Stimulated activated CD8-positive, alpha-beta memory T cell treated with anti-CD3 and anti-CD28 coated beads, Interleukin-4, amount 100 ng/mL, for 24 hours (primary cell): ENCODE results near the gene KRT1.
"Not testable (repeated sequence)": the region's sequence is repeated elsewhere in the genome, so short reads cannot be mapped to it uniquely, and the experiment has no call there.

Source experiments
- DNase-seq: peaks from one replicate; pipeline ENCODE4 v3.0.0-alpha.2; 2020; ENCODE audit warnings: low read depth

KRT1 gene

DNA sequence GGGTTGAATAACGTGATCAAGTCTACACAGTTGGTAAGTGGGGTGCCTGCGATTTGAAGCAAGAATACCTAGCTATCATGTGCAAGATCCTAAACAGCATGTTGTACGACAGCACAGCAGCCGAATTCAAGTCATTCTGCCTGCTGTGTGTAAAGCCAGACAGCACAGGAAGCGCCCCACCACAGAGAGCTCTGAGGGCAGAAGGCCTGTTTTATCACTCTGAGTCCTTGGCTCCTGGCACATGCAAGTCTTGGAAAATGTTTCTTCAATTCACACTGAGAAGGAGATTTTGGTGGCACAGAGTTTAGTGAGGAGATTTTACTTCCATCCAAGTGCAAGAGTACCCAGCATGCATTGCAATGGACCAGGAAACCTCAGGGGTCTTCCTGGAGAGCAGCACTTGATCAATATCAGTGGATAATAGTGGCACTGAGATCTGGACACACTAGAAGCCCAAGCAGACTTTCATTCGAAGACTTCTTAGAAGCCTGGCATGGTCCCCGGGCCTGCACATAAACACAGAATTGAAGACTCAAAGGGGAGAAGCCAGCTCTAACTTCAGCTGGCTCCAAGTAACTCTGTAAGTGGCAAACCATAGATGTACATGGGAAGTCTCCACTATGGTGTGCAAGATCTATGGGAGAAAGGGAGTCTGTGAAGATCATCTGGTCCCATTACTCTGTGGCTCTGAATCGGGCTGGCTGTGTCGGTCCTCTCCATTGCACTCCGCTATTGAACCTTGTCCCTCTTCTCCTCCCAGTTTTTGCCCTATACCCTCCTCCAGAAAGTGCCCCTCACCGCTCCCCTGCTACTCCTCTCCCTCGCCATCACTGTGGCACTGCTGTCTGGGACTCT, 1.5 kb upstream of the KRT1 start:
- no peak for DNase-seq

DNA sequence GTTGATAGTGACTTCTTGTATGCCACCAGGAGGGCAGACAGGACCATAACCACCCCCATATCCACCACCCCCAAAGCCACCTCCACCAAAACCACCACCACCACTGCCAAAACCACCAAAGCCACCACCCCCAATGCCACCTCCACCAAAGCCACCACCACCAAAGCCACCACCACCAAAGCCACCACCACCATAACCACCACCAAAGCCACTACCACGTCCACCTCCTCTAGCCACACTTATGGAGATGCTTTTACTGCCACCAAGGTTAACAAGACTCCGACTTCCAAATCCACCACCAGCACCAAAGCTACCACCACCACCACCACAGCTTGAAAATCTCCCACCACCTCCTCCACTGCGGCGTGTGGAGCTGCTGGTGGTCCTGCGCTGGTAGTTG, 332 bp downstream of the KRT1 start:
- DNase-seq = no peak

DNA sequence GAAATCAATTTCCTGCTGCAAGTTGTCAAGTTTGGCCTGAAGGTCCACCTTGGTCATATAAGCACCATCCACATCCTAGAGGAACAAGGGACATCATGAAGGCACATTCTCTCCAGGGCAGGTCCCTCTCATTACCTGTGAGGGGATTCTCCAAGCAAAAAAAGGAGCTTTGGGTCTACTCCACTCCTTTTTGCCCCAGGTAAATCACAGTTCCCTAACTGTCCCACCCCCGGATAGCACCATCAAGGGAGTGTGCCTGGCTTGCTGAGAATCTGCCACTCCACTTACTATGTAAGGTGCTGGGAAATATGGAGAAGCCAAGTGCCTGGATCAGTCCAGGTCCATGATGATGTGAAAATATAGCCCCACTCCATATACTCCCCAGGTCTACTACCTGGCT, 2.5 kb downstream of the KRT1 start:
- DNase-seq = no peak

DNA sequence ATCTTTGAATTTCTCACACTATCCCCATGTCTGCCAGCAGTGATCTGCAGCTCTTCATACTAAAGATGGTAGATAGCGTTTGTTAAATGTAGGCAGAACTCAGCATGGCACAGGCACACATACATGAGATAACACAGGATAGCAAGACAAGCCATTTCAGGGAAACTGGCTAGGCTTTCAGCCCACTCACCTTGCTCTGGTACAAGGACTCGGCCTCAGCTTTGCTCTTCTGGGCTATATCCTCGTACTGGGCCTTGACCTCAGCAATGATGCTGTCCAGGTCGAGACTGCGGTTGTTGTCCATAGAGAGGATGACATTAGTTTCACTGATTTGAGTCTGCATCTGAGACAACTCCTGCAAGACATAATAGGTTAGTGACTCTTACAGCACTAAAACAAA, 3.1 kb downstream of the KRT1 start:
- no peak for DNase-seq

DNA sequence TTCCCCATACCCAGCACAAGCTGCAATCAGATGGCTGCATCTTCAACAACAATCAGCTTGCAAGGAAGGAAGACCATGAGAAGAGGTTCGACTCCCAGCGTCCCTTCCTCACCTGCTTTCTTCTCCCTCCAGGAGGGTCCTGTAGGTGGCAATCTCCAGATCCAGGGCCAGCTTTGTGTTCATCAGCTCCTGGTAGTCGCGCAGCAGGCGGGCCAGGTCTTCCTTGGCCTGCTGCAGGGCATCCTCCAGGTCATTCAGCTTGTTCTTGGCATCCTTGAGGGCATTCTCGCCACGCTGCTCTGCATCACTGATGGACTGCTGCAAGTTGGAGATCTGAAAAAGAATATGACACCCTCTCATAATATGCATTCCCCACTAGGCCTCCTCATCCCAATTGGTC, 4.0 kb downstream of the KRT1 start:
- no peak for DNase-seq

- DNase-seq = no peak
Measured at GRCh38 chr12:52675301-52675701, 4.9 kb downstream of the KRT1 start.

DNA sequence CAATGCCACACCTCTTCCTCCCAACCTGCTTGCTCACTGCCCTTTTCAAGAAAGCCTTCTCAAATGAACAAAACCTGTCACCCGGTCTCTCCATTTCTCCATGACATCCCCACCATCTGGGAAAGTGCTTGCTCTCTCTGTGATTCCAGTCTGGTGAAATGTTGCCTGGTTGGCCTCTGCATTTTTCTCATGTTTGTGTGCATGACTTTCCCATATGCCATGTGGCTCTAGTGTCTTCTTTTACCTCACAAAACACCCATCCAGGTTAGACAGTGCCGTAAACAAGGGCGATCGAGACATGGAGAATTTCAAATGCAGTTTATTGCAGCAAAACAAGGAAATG, 5.8 kb downstream of the KRT1 start:
- DNase-seq = no peak

GRCh38 chr12:52673713-52674432, 6.3 kb downstream of the KRT1 start:
- no peak for DNase-seq

DNA sequence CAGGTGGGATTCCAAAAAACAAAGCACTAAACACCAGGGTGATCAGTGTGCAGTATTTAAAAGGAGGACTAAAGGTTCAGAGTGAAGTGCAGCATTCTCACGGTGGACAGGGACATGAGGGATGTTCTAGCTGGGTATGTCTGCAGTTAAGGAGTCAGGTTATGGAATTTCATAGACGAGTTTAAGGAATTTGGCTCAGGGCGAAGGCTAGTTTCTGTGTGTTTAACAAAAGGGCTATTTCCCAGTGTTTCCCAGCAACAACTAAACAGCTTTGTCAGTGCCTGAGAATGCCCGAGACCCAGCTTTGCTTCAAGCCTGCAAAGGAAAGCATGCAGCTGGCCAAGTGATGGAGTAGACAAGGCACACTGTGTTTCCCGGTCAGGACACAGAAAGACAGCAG, 7.0 kb downstream of the KRT1 start:
- no peak for DNase-seq

DNA sequence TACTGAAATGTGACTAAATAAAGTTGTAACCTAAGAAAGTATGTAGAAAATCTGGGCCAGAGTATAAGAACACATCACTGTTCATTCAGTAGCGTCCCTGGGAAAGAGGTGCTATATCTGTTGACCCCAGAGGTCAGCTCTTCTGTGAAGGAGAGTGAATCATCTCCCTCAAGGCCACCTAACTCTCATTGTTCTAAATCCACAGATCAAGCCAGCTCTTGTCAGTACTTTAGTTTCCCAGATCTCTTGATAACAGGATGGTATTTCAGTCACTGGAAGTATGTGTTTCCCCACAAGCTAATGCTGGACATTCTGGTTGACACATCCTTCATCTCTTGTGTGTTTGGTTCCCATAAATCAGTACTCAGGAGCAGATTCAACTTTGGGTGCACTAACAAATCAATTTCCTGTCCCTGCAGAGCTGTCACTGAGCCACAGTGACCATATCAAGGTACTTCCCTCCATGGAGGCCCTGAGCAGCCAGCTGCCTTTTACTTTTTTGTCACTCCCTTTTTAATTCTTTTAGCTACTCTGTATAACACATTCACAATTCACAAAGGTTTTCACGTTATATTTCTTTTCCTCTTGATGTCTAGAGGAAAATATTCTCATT, 7.8 kb downstream of the KRT1 start:
- no peak for DNase-seq

DNA sequence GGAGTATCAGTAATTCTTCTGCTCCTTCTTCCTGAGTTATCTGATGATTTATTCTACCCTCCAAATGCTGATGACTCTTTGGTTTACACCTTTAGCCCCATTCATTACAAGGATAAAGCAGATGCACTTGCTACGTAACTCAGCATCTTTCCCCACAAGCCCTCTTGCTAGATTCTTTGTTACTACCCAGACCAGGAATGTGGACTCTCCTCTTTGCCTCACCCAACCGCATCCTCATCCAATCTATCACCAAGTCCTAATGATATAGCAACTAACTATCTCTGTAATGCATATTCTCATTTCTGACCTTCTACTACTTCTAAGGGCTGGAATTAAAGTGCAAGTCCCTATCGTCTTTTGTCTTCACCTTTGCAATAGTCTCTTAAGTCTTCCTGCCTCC, 9.2 kb downstream of the KRT1 start:
- DNase-seq = no peak

- DNase-seq = no peak
Measured at GRCh38 chr12:52670506-52670905, 9.7 kb downstream of the KRT1 start.

- DNase-seq = not testable (repeated sequence)
Measured at GRCh38 chr12:52669941-52670340, 10.3 kb downstream of the KRT1 start.

DNA sequence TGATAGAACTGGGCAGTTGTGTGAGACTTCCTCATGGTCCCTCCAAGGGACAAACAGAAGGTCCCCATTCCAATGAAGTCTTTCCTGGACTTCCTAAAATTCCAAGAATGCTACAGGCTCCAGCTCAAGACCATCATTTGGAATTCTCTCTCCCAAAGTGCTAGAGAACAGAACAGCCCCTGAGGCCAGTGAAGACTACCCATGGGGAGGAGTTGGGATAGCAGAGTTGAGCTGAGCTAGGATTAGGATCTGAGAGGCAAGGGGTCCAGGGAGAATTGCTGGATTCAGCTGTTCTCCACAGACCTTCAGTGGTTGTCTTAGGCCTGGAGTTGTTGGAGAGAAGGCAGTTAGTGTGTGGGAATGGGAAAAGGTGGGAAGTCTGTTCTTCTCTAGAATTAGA, 10.8 kb downstream of the KRT1 start:
- no peak for DNase-seq

- no peak for DNase-seq
Measured at GRCh38 chr12:52667931-52668330, 12.3 kb downstream of the KRT1 start.

- no peak for DNase-seq
Measured at GRCh38 chr12:52667509-52667908, 12.7 kb downstream of the KRT1 start.

GRCh38 chr12:52666471-52666870, 13.7 kb downstream of the KRT1 start:
- no peak for DNase-seq

DNA sequence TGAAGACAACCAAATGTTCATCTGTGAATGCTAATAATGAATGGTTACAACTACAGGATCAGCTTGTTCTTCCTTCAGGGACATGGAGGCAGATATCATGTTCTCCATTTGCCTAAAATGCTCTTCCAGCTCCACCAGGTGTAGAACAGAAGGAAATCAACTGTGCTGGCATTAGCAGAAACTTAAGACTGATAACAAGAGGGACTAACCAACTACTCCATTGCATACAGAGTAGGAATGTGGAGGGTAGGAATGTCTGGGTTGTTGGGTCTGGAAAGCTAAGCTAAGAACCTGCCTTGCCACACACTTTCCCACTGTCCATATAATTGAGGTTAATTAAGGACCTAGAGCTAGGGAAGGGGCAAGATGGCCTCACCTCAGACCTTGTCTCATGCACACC, 16.8 kb downstream of the KRT1 start:
- DNase-seq = no peak

DNA sequence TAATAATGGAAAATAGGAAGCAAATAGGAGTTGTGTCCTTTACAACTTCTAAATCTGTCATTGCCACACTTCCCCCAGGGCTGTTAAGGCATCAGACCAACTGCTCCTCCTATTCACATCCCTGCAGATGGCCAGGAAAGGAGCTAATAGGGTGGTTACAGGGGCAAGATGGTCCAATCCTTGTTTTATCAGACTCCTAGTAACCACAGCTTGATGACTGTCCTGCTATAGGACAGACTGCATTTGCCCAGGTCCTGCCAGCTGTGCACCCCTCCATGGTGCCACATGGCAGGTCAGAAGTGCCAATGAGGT, 17.3 kb downstream of the KRT1 start:
- DNase-seq = no peak

- DNase-seq = no peak
Measured at GRCh38 chr12:52662093-52662917, 17.9 kb downstream of the KRT1 start.

DNA sequence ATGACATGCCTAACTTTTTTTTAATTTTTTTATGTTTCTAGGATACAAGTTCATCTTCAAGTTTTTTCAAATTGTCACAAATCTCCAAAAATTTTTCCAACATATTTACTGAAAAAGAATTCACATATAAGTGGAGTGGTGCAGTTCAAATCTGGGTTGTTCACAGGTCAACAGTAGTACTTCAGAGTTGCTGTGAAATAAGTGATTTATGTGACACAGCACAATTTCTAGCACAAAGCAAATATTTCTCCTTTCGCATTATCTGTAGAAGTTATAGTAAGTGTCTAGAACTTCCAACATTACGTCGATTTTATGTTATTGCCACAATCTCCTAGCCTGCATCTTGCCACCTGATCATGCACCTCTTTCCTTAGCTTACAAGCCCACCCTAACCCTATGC, 18.5 kb downstream of the KRT1 start:
- no peak for DNase-seq

DNA sequence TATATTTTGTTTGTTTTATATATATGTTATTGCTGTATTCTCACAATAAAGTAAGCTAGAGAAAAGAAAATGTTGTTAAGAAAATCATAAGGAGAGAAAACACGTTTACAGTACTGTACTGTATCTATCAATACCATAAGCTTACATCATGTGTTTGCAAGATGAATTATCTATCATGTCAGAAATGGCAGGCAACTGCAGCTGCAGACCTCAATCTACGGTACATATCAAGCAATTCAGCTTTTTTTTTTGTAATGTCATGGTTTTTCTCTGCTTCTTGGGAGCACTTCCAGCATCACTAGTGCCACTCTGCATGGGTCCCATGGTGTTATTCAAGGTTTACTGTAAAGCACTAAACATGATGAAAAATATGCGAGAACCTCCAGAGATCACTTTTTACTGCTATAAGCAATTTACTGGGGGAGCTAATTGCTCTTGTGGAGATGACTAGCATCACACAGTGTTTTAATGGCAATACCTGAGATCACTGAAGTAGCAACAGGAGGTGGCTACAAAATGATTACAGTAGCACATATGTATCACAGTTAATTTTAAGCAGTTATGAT, 19.2 kb downstream of the KRT1 start:
- no peak for DNase-seq
